VCaP (cell line): ENCODE measurements around the gene KCNAB1.

Source experiments
- H3K27ac ChIP-seq: fragments of 450-650 bp; 2 replicates; pipeline ENCODE4 v1.5.1; 2017
- CTCF ChIP-seq: fragments of 450-650 bp; conservative IDR thresholded peaks from 2 replicates; pipeline ENCODE4 v1.5.1; 2017; ENCODE audit warnings: mild to moderate bottlenecking, moderate library complexity

The KCNAB1 gene

GRCh38 chr3:156509189-156510174 is 389.1 kb downstream of the KCNAB1 start:
- peak overlapping the region; percentile 24; the same call in 1 of the 2 replicates for H3K27ac ChIP-seq
- TF ChIP-seq CTCF: peak; percentile 74

GRCh38 chr3:156511987-156512677 is 391.8 kb downstream of the KCNAB1 start:
- peak overlapping the region; percentile 1; the same call in 1 of the 2 replicates for H3K27ac ChIP-seq
- no peak for TF ChIP-seq CTCF

- no peak for TF ChIP-seq CTCF
Measured at GRCh38 chr3:156513619-156514018, 393.2 kb downstream of the KCNAB1 start.

GRCh38 chr3:156516284-156516683 is 395.9 kb downstream of the KCNAB1 start:
- TF ChIP-seq CTCF: no peak
- no peak overlapping the region for H3K27ac ChIP-seq

More at GRCh38 chr3:156513619-156514018, 393.2 kb downstream of the KCNAB1 start:
- no peak overlapping the region; the same call in 1 of the 2 replicates for H3K27ac ChIP-seq

- H3K27ac ChIP-seq: no peak overlapping the region
- TF ChIP-seq CTCF: no peak
Measured at GRCh38 chr3:156516961-156517360, 396.6 kb downstream of the KCNAB1 start.

- no peak overlapping the region for H3K27ac ChIP-seq
- no peak for TF ChIP-seq CTCF
Measured at GRCh38 chr3:156518726-156519125, 398.3 kb downstream of the KCNAB1 start.

- H3K27ac ChIP-seq: no peak overlapping the region
- no peak for TF ChIP-seq CTCF
Measured at GRCh38 chr3:156519758-156520162, 399.4 kb downstream of the KCNAB1 start.
